SU-DHL-6 (cell line): ENCODE data around the gene CD79A.
A peak's percentile ranks its signal among the peaks of the same experiment; 100 is the strongest.
"Not testable (repeated sequence)": the region's sequence is repeated elsewhere in the genome, so short reads cannot be mapped to it uniquely, and the experiment has no call there.

Experiments
- H2AFZ ChIP-seq: fragments of 200-600 bp; sonication (generic); 2 replicates; pipeline ENCODE4 v1.6.1; 2014; ENCODE audit warnings: low read depth, mild to moderate bottlenecking, moderate library complexity, mixed read lengths, antibody characterized with exemption, low read length; ENCODE audit not compliant: severe bottlenecking
- H3F3A ChIP-seq: fragments of 200-600 bp; shearing (Covaris generic); 2 replicates; pipeline ENCODE4 v1.6.0; 2016; ENCODE audit warnings: antibody characterized with exemption, mild to moderate bottlenecking; ENCODE audit not compliant: insufficient read depth
- H3K27ac ChIP-seq: fragments of 200-600 bp; sonication (generic); 2 replicates; pipeline ENCODE4 v1.5.1; 2016; ENCODE audit warnings: low read depth, mild to moderate bottlenecking, low read length, moderate library complexity, mixed read lengths
- H3K27me3 ChIP-seq: fragments of 200-600 bp; sonication (generic), shearing (Covaris generic); 2 replicates; pipeline ENCODE4 v1.6.0; 2014; ENCODE audit warnings: mild to moderate bottlenecking, low read length
- H3K36me3 ChIP-seq: fragments of 200-600 bp; sonication (generic); 2 replicates; pipeline ENCODE4 v1.6.1; 2014; ENCODE audit warnings: mild to moderate bottlenecking, low read length, mixed read lengths
- H3K4me2 ChIP-seq: fragments of 300-600, 200-600 bp; shearing (Covaris generic), sonication (generic); 2 replicates; pipeline ENCODE4 v1.6.0; 2014; ENCODE audit warnings: low read length, low read depth, mild to moderate bottlenecking; ENCODE audit not compliant: poor library complexity, severe bottlenecking
- H3K4me3 ChIP-seq: fragments of 200-600 bp; sonication (generic); 2 replicates; pipeline ENCODE4 v1.5.1; 2014; ENCODE audit warnings: antibody characterized with exemption, low read length, mild to moderate bottlenecking, mixed read lengths; ENCODE audit not compliant: insufficient read depth, poor library complexity, severe bottlenecking
- H3K79me2 ChIP-seq: fragments of 200-600 bp; sonication (generic); 2 replicates; pipeline ENCODE4 v1.6.1; 2014; ENCODE audit warnings: mild to moderate bottlenecking, low read length, moderate library complexity; ENCODE audit not compliant: insufficient read depth
- H3K9ac ChIP-seq: fragments of 200-600 bp; sonication (generic); 2 replicates; pipeline ENCODE4 v1.7.0; 2014; ENCODE audit warnings: mild to moderate bottlenecking, low read length
- H3K9me2 ChIP-seq: fragments of 200-600 bp; sonication (generic); replicated peaks from 2 replicates; pipeline ENCODE4 v1.6.1; 2014; ENCODE audit warnings: low read length; ENCODE audit not compliant: insufficient read depth
- H3K9me3 ChIP-seq: fragments of 200-600 bp; sonication (generic); 2 replicates; pipeline ENCODE4 v1.6.1; 2014; ENCODE audit warnings: low read length, mixed read lengths; ENCODE audit not compliant: insufficient read depth
- H4K20me1 ChIP-seq: fragments of 200-600 bp; sonication (generic); 2 replicates; pipeline ENCODE4 v1.6.1; 2014; ENCODE audit warnings: low read depth, mild to moderate bottlenecking, antibody characterized with exemption, low read length, moderate library complexity, mixed read lengths
- EZH2phosphoT487 ChIP-seq: fragments of 200-600 bp; sonication (generic), shearing (Covaris generic); conservative IDR thresholded peaks from 2 replicates; pipeline ENCODE4 v1.6.1; 2018; ENCODE audit warnings: mild to moderate bottlenecking, antibody characterized with exemption, low read length, moderate library complexity, mixed read lengths
- TF ChIP-seq, protein P1 (sequence below): fragments of 200-600 bp; sonication (generic); IDR thresholded peaks from one replicate; pipeline ENCODE4 v1.5.1; 2017; ENCODE audit warnings: antibody characterized with exemption, mild to moderate bottlenecking, low read length, moderate library complexity; ENCODE audit not compliant: insufficient read depth, poor library complexity, severe bottlenecking

CD79A gene

DNA sequence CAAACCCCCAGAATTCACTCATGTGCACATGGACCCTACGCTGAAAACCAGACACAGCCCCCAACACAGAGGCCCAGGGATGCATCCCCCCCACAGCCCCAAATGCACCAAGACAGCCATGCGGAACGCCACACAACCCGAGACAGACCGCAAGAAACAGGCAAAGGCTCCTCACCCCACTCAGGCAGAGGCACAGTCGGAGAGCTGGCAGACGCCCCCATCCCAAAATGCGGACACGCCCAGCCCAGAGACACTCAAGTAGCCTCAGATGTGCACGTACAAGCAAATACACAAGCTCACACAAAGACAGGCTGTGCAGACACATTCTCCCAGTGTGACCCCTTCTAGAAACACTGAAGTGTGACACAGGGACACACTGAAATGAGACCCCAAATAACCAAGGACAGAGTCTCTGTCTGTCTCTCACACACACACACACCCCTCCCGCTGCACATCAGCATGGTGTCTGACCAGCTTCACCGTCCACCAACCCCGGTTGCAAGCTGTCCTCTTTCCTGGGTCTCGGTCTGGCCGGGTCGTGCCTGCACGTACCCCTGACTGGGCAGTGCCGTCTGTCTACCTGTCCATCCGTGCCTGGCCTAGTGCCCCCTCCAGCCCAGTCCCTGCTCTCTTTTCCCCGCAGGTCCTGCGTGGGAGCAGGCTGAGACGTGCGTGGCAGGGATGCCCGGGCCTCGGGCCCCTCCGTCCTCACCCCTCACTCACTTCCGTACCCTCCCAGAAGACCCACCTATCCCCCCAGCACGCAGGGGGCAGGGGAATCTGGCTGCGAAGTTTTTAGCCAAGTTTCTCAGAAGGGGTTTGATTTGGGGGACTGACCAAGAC, 35.0 kb downstream of the CD79A start:
- peak overlapping the region; percentile 100 for H3K9ac ChIP-seq
- H3K36me3 ChIP-seq = no peaks in the 10 kb centered on the region
- peak overlapping the region; percentile 95 for H3K4me2 ChIP-seq
- H3K9me2 ChIP-seq = no peaks in the 10 kb centered on the region
- H3K4me3 ChIP-seq = peak overlapping the region; percentile 75
- H3K27ac ChIP-seq = peak overlapping the region; percentile 99
- H3K79me2 ChIP-seq = peaks cover 48% of the 10 kb centered on the region
- H2AFZ ChIP-seq = no peak overlapping the region
- H3K27me3 ChIP-seq = no peaks in the 10 kb centered on the region
- H3F3A ChIP-seq = peaks cover 74% of the 10 kb centered on the region
- H3K9me3 ChIP-seq = no peaks in the 10 kb centered on the region
- TF ChIP-seq, protein P1, sequence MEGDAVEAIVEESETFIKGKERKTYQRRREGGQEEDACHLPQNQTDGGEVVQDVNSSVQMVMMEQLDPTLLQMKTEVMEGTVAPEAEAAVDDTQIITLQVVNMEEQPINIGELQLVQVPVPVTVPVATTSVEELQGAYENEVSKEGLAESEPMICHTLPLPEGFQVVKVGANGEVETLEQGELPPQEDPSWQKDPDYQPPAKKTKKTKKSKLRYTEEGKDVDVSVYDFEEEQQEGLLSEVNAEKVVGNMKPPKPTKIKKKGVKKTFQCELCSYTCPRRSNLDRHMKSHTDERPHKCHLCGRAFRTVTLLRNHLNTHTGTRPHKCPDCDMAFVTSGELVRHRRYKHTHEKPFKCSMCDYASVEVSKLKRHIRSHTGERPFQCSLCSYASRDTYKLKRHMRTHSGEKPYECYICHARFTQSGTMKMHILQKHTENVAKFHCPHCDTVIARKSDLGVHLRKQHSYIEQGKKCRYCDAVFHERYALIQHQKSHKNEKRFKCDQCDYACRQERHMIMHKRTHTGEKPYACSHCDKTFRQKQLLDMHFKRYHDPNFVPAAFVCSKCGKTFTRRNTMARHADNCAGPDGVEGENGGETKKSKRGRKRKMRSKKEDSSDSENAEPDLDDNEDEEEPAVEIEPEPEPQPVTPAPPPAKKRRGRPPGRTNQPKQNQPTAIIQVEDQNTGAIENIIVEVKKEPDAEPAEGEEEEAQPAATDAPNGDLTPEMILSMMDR = no peak
- no peak for TF ChIP-seq EZH2phosphoT487
- no peaks in the 10 kb centered on the region for H4K20me1 ChIP-seq

GRCh38 chr19:41912899-41913537, 35.9 kb downstream of the CD79A start:
- H4K20me1 ChIP-seq = no peaks in the 10 kb centered on the region
- H3F3A ChIP-seq = peaks cover 68% of the 10 kb centered on the region
- no peaks in the 10 kb centered on the region for H3K27me3 ChIP-seq
- peak overlapping the region; percentile 75 for H3K4me3 ChIP-seq
- H3K79me2 ChIP-seq = peaks cover 49% of the 10 kb centered on the region
- H3K27ac ChIP-seq = peak overlapping the region; percentile 99
- H3K9ac ChIP-seq = peak overlapping the region; percentile 100
- H3K9me3 ChIP-seq = no peaks in the 10 kb centered on the region
- H3K36me3 ChIP-seq = no peaks in the 10 kb centered on the region
- TF ChIP-seq EZH2phosphoT487 = no peak
- TF ChIP-seq, protein P1 = no peak
- H3K9me2 ChIP-seq = no peaks in the 10 kb centered on the region
- H2AFZ ChIP-seq = no peak overlapping the region
- peak overlapping the region; percentile 98 for H3K4me2 ChIP-seq

- TF ChIP-seq, protein P1 = no peak
- no peak for TF ChIP-seq EZH2phosphoT487
- Histone ChIP-seq H4K20me1 (no peaks in the 10 kb centered on the region), H3F3A (peaks cover 62% of the 10 kb centered on the region), H3K9me2 (no peaks in the 10 kb centered on the region), H3K4me2 (peak overlapping the region; percentile 98), H3K36me3 (no peaks in the 10 kb centered on the region), H3K9me3 (no peaks in the 10 kb centered on the region), H3K27ac (peak overlapping the region; percentile 99), H3K27me3 (no peaks in the 10 kb centered on the region), H3K9ac (peak overlapping the region; percentile 100), H3K79me2 (peaks cover 49% of the 10 kb centered on the region), H2AFZ (no peak overlapping the region), H3K4me3 (peak overlapping the region; percentile 73)
Measured at GRCh38 chr19:41913538-41914423, 36.7 kb downstream of the CD79A start.

DNA sequence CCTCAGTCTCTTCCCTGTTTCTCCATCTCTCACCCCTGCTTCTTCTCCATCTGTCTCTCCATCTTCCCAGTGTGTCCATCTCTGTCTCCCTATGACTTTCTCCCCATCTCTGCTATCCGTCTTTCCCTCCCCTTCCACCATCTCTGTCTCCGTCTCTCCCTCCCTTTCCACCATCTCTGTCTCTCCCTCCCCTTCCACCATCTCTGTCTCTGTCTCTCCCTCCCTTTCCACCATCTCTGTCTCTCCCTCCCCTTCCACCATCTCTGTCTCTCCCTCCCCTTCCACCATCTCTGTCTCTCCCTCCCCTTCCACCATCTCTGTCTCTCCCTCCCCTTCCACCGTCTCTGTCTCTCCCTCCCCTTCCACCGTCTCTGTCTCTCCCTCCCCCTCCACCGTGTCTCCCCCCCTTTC, 37.4 kb downstream of the CD79A start:
- Histone ChIP-seq H3K27ac (peak overlapping the region; percentile 99), H3K4me2 (peak overlapping the region; percentile 98), H3K4me3 (peak overlapping the region; percentile 73), H3F3A (peaks cover 55% of the 10 kb centered on the region), H3K9ac (peak overlapping the region; percentile 100), H3K79me2 (peaks cover 53% of the 10 kb centered on the region)
- not testable (repeated sequence) for H3K9me2 ChIP-seq, H3K27me3 ChIP-seq, H4K20me1 ChIP-seq, H2AFZ ChIP-seq, H3K36me3 ChIP-seq, H3K9me3 ChIP-seq
